ENCODE data around the gene C3orf22. TPM values are rescaled to one million over a fixed set of nuclear protein-coding genes. Genes with fewer than 3 reads are reported as not detected.

Gene C3orf22
- not detected in 2 replicates for total RNA-seq

- Histone ChIP-seq H3K36me3 (ENCODE audit: insufficient read depth, low read length) (no peaks in the 10 kb centered on the region), H3K4me1 (ENCODE audit: insufficient read depth, low read length) (no peaks in the 10 kb centered on the region), H3K27me3 (ENCODE audit: insufficient read depth, low read length) (peaks cover 26% of the 10 kb centered on the region), H2AFZ (ENCODE audit: low read length) (no peak within 1 kb of the TSS), H3K27ac (ENCODE audit: low read depth, low read length) (no peak within 1 kb of the TSS), H3K4me3 (ENCODE audit: insufficient read depth, low read length) (no peak within 1 kb of the TSS), H3K79me2 (ENCODE audit: insufficient read depth, low read length) (no peaks in the 10 kb centered on the region), H3K9me3 (ENCODE audit: low read depth, low read length) (no peaks in the 10 kb centered on the region), H3K4me2 (ENCODE audit: insufficient read depth, low read length) (no peak within 1 kb of the TSS), H4K20me1 (ENCODE audit: insufficient read depth, low read length) (no peaks in the 10 kb centered on the region)
- peak; percentile 37 for DNase-seq (ENCODE audit: insufficient read length, low spot score, missing footprints)
- TF ChIP-seq CTCF (IDR thresholded peaks at IDR 0.05; ENCODE audit: extremely low read depth, low read depth, low read length): no peak
Measured at GRCh38 chr3:126558336-126559071, at the start of gene C3orf22. C3orf22 (minus strand) TSS chr3:126558932; CDS start chr3:126553390, 5,542 bp downstream.

GRCh38 chr3:126607214-126607908 is 48.6 kb upstream of the C3orf22 start:
- Histone ChIP-seq H2AFZ (ENCODE audit: low read length) (no peak overlapping the region), H3K27ac (ENCODE audit: low read depth, low read length) (no peak overlapping the region), H3K27me3 (ENCODE audit: insufficient read depth, low read length) (no peaks in the 10 kb centered on the region), H3K9me3 (ENCODE audit: low read depth, low read length) (no peaks in the 10 kb centered on the region), H3K79me2 (ENCODE audit: insufficient read depth, low read length) (no peaks in the 10 kb centered on the region), H3K4me2 (ENCODE audit: insufficient read depth, low read length) (no peak overlapping the region), H3K4me3 (ENCODE audit: insufficient read depth, low read length) (no peak overlapping the region), H4K20me1 (ENCODE audit: insufficient read depth, low read length) (no peaks in the 10 kb centered on the region), H3K4me1 (ENCODE audit: insufficient read depth, low read length) (peaks cover 14% of the 10 kb centered on the region), H3K36me3 (ENCODE audit: insufficient read depth, low read length) (no peaks in the 10 kb centered on the region)
- peak; percentile 74 for DNase-seq (ENCODE audit: insufficient read length, low spot score, missing footprints)
- no peak for TF ChIP-seq CTCF (IDR thresholded peaks at IDR 0.05; ENCODE audit: extremely low read depth, low read depth, low read length)

GRCh38 chr3:126606001-126606400 is 47.3 kb upstream of the C3orf22 start:
- Histone ChIP-seq H3K36me3 (ENCODE audit: insufficient read depth, low read length) (no peaks in the 10 kb centered on the region), H3K4me3 (ENCODE audit: insufficient read depth, low read length) (no peak overlapping the region), H3K79me2 (ENCODE audit: insufficient read depth, low read length) (no peaks in the 10 kb centered on the region), H3K27me3 (ENCODE audit: insufficient read depth, low read length) (no peaks in the 10 kb centered on the region), H4K20me1 (ENCODE audit: insufficient read depth, low read length) (no peaks in the 10 kb centered on the region), H3K4me2 (ENCODE audit: insufficient read depth, low read length) (no peak overlapping the region), H3K27ac (ENCODE audit: low read depth, low read length) (no peak overlapping the region), H3K9me3 (ENCODE audit: low read depth, low read length) (no peaks in the 10 kb centered on the region), H3K4me1 (ENCODE audit: insufficient read depth, low read length) (peaks cover 14% of the 10 kb centered on the region), H2AFZ (ENCODE audit: low read length) (no peak overlapping the region)
- TF ChIP-seq CTCF (IDR thresholded peaks at IDR 0.05; ENCODE audit: extremely low read depth, low read depth, low read length): no peak
- no peak for DNase-seq (ENCODE audit: insufficient read length, low spot score, missing footprints)

- H4K20me1 ChIP-seq (ENCODE audit: insufficient read depth, low read length): no peaks in the 10 kb centered on the region
- H3K9me3 ChIP-seq (ENCODE audit: low read depth, low read length): no peaks in the 10 kb centered on the region
- no peak for TF ChIP-seq CTCF (IDR thresholded peaks at IDR 0.05; ENCODE audit: extremely low read depth, low read depth, low read length)
- H3K4me3 ChIP-seq (ENCODE audit: insufficient read depth, low read length): no peak overlapping the region
- no peak overlapping the region for H3K27ac ChIP-seq (ENCODE audit: low read depth, low read length)
- H3K79me2 ChIP-seq (ENCODE audit: insufficient read depth, low read length): no peaks in the 10 kb centered on the region
- peaks cover 14% of the 10 kb centered on the region for H3K4me1 ChIP-seq (ENCODE audit: insufficient read depth, low read length)
- no peak overlapping the region for H2AFZ ChIP-seq (ENCODE audit: low read length)
- H3K4me2 ChIP-seq (ENCODE audit: insufficient read depth, low read length): no peak overlapping the region
- H3K36me3 ChIP-seq (ENCODE audit: insufficient read depth, low read length): no peaks in the 10 kb centered on the region
- no peak for DNase-seq (ENCODE audit: insufficient read length, low spot score, missing footprints)
- H3K27me3 ChIP-seq (ENCODE audit: insufficient read depth, low read length): no peaks in the 10 kb centered on the region
Measured at GRCh38 chr3:126604691-126605090, 46.0 kb upstream of the C3orf22 start.
